Measurements from ENCODE around the gene ANP32E. TPM values are rescaled to one million over a fixed set of nuclear protein-coding genes. Genes with fewer than 3 reads are reported as not detected.
"Not testable (repeated sequence)": the region's sequence is repeated elsewhere in the genome, so short reads cannot be mapped to it uniquely, and the experiment has no call there.

Gene ANP32E
- total RNA-seq, 1 donor from 2014 or later: 27.9 TPM

GRCh38 chr1:150226486-150226885 is 9.4 kb downstream of the ANP32E start:
- H3K4me3 ChIP-seq: no peak overlapping the region
- DNase-seq (no peak), ATAC-seq (no peak)
- H3K9me3 ChIP-seq: no peaks in the 10 kb centered on the region
- H3K4me1 ChIP-seq: no peaks in the 10 kb centered on the region
- H3K27me3 ChIP-seq (ENCODE audit: low read depth): no peaks in the 10 kb centered on the region
- intact Hi-C loops (cut with DNase I): no loop called here
- H3K27ac ChIP-seq: no peak overlapping the region
- TF ChIP-seq, protein P1, sequence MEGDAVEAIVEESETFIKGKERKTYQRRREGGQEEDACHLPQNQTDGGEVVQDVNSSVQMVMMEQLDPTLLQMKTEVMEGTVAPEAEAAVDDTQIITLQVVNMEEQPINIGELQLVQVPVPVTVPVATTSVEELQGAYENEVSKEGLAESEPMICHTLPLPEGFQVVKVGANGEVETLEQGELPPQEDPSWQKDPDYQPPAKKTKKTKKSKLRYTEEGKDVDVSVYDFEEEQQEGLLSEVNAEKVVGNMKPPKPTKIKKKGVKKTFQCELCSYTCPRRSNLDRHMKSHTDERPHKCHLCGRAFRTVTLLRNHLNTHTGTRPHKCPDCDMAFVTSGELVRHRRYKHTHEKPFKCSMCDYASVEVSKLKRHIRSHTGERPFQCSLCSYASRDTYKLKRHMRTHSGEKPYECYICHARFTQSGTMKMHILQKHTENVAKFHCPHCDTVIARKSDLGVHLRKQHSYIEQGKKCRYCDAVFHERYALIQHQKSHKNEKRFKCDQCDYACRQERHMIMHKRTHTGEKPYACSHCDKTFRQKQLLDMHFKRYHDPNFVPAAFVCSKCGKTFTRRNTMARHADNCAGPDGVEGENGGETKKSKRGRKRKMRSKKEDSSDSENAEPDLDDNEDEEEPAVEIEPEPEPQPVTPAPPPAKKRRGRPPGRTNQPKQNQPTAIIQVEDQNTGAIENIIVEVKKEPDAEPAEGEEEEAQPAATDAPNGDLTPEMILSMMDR (IDR thresholded peaks at IDR 0.05): no peak
- peaks cover 82% of the 10 kb centered on the region for H3K36me3 ChIP-seq

GRCh38 chr1:150225546-150225945 is 10.4 kb downstream of the ANP32E start:
- ATAC-seq (no peak), DNase-seq (no peak)
- H3K27ac ChIP-seq: no peak overlapping the region
- H3K4me1 ChIP-seq: no peaks in the 10 kb centered on the region
- intact Hi-C loops (cut with DNase I): no loop called here
- H3K36me3 ChIP-seq: peaks cover 83% of the 10 kb centered on the region
- TF ChIP-seq, protein P1 (IDR thresholded peaks at IDR 0.05): no peak
- no peaks in the 10 kb centered on the region for H3K9me3 ChIP-seq
- no peaks in the 10 kb centered on the region for H3K27me3 ChIP-seq (ENCODE audit: low read depth)
- H3K4me3 ChIP-seq: no peak overlapping the region

DNA sequence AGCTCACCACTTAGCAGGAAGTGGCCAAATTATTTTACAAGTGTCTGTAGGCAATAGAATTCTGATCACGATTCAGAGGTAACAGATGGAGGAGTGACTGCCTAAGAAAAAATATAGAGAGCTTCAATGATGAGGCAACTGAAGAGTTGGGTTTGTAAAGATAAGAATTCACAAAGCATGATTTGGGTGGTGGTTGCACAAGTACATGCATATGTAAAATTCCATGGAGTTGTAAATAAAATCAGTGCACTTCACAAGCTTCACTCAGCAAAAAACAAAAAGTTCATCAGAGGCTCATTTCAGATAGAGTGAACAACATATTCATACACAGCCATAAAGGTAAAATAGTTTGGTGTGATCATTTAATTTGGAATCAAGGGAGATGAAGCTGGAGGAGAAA is 10.9 kb downstream of the ANP32E start:
- peaks cover 83% of the 10 kb centered on the region for H3K36me3 ChIP-seq
- intact Hi-C loops (cut with DNase I): no loop called here
- H3K27ac ChIP-seq: no peak overlapping the region
- H3K4me3 ChIP-seq: no peak overlapping the region
- H3K4me1 ChIP-seq: no peaks in the 10 kb centered on the region
- TF ChIP-seq, protein P1 (IDR thresholded peaks at IDR 0.05): no peak
- no peaks in the 10 kb centered on the region for H3K27me3 ChIP-seq (ENCODE audit: low read depth)
- no peak for ATAC-seq
- no peaks in the 10 kb centered on the region for H3K9me3 ChIP-seq
- no peak for DNase-seq

- ATAC-seq: no peak
- Histone ChIP-seq H3K27ac (no peak overlapping the region), H3K4me3 (no peak overlapping the region), H3K9me3 (no peaks in the 10 kb centered on the region), H3K36me3 (peaks cover 64% of the 10 kb centered on the region), H3K27me3 (ENCODE audit: low read depth) (no peaks in the 10 kb centered on the region), H3K4me1 (no peaks in the 10 kb centered on the region)
- intact Hi-C loops (cut with DNase I): no loop called here
- DNase-seq: no peak
- TF ChIP-seq, protein P1 (IDR thresholded peaks at IDR 0.05): peak; percentile 34
Observed at GRCh38 chr1:150221552-150221951, 14.4 kb downstream of the ANP32E start.

DNA sequence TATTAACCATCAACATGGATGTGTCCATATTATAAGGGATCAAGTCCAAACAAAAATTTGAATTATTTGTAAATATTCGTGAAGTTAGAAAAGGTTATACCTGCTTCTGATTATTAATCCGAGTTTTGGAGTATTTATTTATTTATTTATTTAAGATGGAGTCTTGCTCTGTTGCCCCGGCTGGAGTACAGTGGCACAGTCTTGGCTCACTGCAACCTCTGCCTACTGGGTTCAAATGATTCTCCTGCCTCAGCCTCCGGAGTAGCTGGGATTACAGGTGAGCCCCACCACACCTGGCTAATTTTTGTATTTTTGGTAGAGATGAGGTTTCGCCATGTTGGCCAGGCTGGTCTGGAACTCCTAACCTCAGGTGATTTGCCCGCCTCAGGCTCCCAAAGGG is 20.1 kb downstream of the ANP32E start:
- H3K4me1 ChIP-seq; ATAC-seq; H3K27me3 ChIP-seq (ENCODE audit: low read depth); H3K27ac ChIP-seq; DNase-seq; H3K4me3 ChIP-seq; intact Hi-C loops (cut with DNase I); H3K9me3 ChIP-seq: not testable (repeated sequence)
- H3K36me3 ChIP-seq: peaks cover 14% of the 10 kb centered on the region

GRCh38 chr1:150214099-150214756 is 21.7 kb downstream of the ANP32E start:
- intact Hi-C loops (cut with DNase I); H3K4me1 ChIP-seq; H3K36me3 ChIP-seq; H3K9me3 ChIP-seq; H3K27me3 ChIP-seq (ENCODE audit: low read depth); DNase-seq: not testable (repeated sequence)
- peak overlapping the region; percentile 56 for H3K4me3 ChIP-seq
- ATAC-seq: peak in 1 of 2 donors; percentile 26
- H3K27ac ChIP-seq: peak overlapping the region; percentile 93

All from lower lobe of right lung (tissue), 2 donors.